Neural crest cell (in vitro differentiated cells): ENCODE results near the gene MROH2A. TPM values are rescaled to one million over a fixed set of nuclear protein-coding genes. Genes with fewer than 3 reads are reported as not detected.
"Not testable (repeated sequence)": the region's sequence is repeated elsewhere in the genome, so short reads cannot be mapped to it uniquely, and the experiment has no call there.

Source experiments
- DNase-seq: peaks from one replicate; pipeline ENCODE4 v3.0.0; 2021; ENCODE audit warnings: low read depth, mixed read lengths, low spot score
- H3K27ac Mint-ChIP-seq: one replicate; pipeline ENCODE4 v1.8.0; 2021; ENCODE audit warnings: mild to moderate bottlenecking, mixed read lengths; ENCODE audit not compliant: unreplicated experiment
- H3K27me3 Mint-ChIP-seq: 2 replicates; pipeline ENCODE4 v1.8.0; 2021; ENCODE audit warnings: low read depth, mild to moderate bottlenecking, mixed read lengths
- H3K36me3 Mint-ChIP-seq: 2 replicates; pipeline ENCODE4 v1.8.0; 2021; ENCODE audit warnings: low read depth, mild to moderate bottlenecking, mixed read lengths
- H3K4me1 Mint-ChIP-seq: 2 replicates; pipeline ENCODE4 v1.8.0; 2021; ENCODE audit warnings: mixed read lengths
- H3K4me3 Mint-ChIP-seq: one replicate; pipeline ENCODE4 v1.8.0; 2021; ENCODE audit warnings: mild to moderate bottlenecking, mixed read lengths
- H3K9me3 Mint-ChIP-seq: 2 replicates; pipeline ENCODE4 v1.8.0; 2021; ENCODE audit warnings: mixed read lengths
- total RNA-seq: library from RNA; stranded (reverse); gene quantifications from 2 replicates; pipeline ENCODE4 v1.2.1, GENCODE V29; 2021
- TF ChIP-seq, protein P1 (sequence below): fragments of 200-600 bp; sonication (generic); conservative IDR thresholded peaks from 2 replicates; pipeline ENCODE4 v1.5.0; 2021; ENCODE audit warnings: antibody characterized with exemption, mild to moderate bottlenecking

The MROH2A gene
- total RNA-seq, 1 donor from 2014 or later, result not detected

DNA sequence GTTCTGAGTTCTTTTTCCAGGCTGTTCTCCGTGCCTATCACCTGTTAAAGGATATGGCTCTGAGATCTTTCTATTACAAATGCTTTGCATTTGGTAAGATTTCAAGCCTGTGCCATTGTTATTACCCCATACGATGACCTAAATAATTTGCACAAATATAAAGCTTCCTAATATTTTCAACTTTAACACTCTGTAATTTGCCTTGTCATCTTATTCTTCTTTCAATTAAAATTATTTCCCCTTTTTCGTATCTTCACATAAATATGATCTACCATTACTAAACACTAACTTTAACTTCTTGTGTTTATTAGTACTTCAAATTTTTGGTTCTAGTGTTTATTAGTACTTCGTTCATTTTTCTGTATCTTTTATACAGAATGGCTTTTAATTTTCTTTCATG, 93.3 kb downstream of the MROH2A start:
- Mint-ChIP-seq H3K27ac (no peak overlapping the region), H3K36me3 (peaks cover 24% of the 10 kb centered on the region), H3K4me1 (peaks cover 8% of the 10 kb centered on the region), H3K9me3 (peaks cover 24% of the 10 kb centered on the region), H3K4me3 (no peak overlapping the region), H3K27me3 (peaks cover 53% of the 10 kb centered on the region)
- TF ChIP-seq, protein P1, sequence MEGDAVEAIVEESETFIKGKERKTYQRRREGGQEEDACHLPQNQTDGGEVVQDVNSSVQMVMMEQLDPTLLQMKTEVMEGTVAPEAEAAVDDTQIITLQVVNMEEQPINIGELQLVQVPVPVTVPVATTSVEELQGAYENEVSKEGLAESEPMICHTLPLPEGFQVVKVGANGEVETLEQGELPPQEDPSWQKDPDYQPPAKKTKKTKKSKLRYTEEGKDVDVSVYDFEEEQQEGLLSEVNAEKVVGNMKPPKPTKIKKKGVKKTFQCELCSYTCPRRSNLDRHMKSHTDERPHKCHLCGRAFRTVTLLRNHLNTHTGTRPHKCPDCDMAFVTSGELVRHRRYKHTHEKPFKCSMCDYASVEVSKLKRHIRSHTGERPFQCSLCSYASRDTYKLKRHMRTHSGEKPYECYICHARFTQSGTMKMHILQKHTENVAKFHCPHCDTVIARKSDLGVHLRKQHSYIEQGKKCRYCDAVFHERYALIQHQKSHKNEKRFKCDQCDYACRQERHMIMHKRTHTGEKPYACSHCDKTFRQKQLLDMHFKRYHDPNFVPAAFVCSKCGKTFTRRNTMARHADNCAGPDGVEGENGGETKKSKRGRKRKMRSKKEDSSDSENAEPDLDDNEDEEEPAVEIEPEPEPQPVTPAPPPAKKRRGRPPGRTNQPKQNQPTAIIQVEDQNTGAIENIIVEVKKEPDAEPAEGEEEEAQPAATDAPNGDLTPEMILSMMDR, result no peak
- DNase-seq, result no peak

DNA sequence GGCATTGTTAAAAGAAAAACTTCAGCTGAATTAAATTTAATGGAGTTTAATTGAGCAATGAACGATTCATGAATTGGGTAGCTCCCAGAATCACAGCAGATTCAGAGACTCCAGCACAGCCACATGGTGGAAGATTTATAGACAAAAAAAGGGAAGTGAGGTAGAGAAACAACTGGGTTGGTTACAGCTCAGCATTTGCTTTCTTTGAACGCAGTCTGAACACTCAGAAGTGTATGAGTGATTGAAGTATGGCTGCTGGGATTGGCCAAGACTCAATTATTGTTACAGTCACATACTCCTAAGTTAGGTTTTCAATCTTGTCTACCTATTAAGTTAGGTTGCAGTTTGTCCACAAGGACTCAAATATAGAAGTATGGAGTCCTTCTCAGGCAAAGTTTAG, 94.0 kb downstream of the MROH2A start:
- peaks cover 53% of the 10 kb centered on the region for H3K27me3 Mint-ChIP-seq
- peaks cover 17% of the 10 kb centered on the region for H3K36me3 Mint-ChIP-seq
- not testable (repeated sequence) for DNase-seq, H3K4me1 Mint-ChIP-seq, H3K4me3 Mint-ChIP-seq, H3K27ac Mint-ChIP-seq
- H3K9me3 Mint-ChIP-seq, result peaks cover 18% of the 10 kb centered on the region

DNA sequence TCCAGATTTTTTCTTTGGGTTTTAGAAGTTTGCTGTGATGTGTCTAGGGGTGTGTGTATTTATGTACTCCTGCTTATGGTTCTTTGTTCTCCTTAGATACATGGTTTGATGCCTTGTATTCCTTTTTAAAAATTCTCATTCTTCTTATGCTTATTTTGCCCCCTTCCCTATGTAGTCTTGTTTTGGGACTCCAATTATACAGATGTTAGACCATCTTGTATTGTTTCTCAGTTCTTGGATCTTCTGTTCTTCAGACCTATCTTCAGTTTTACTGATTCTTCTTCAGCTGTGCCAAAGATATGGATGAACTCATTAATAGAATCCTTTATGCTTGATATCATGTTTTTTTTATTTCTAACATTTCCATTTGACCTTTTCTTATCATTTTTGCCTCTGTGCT, 104.2 kb downstream of the MROH2A start:
- TF ChIP-seq, protein P1, result no peak
- Mint-ChIP-seq H3K9me3 (peaks cover 19% of the 10 kb centered on the region), H3K4me3 (no peak overlapping the region), H3K27ac (no peak overlapping the region), H3K4me1 (no peaks in the 10 kb centered on the region), H3K36me3 (peaks cover 10% of the 10 kb centered on the region), H3K27me3 (peaks cover 28% of the 10 kb centered on the region)
- DNase-seq, result no peak

Other genes starting within 250 kb of the MROH2A start
- gene USP40, start 211.5 kb upstream of the MROH2A start, total RNA-seq, result 25.3 and 28.3 TPM in 2 replicates
- gene UGT1A8, start 160.7 kb upstream of the MROH2A start, total RNA-seq, result not detected in 2 replicates
- not detected in 2 replicates for gene UGT1A10, start 141.9 kb upstream of the MROH2A start, total RNA-seq
- gene UGT1A9, start 106.4 kb upstream of the MROH2A start, total RNA-seq, result not detected in 2 replicates
- not detected in 2 replicates for gene UGT1A7, start 96.4 kb upstream of the MROH2A start, total RNA-seq
- not detected in 2 replicates for gene UGT1A6, start 85.4 kb upstream of the MROH2A start, total RNA-seq
- gene UGT1A5, start 65.4 kb upstream of the MROH2A start, total RNA-seq, result not detected in 2 replicates
- gene UGT1A4, start 59.6 kb upstream of the MROH2A start, total RNA-seq, result not detected in 2 replicates
- gene UGT1A3, start 49.3 kb upstream of the MROH2A start, total RNA-seq, result not detected in 2 replicates
- gene UGT1A1, start 18.1 kb upstream of the MROH2A start, total RNA-seq, result not detected in 2 replicates
- gene HJURP, start 76.2 kb downstream of the MROH2A start, total RNA-seq, result 62.3 and 63.6 TPM in 2 replicates
- 0.07 TPM in 1 of 2 replicates, not detected in the other for gene TRPM8, start 139.0 kb downstream of the MROH2A start, total RNA-seq